ENCODE data around the gene GOLGA8F.
"Not testable (repeated sequence)": the region's sequence is repeated elsewhere in the genome, so short reads cannot be mapped to it uniquely, and the experiment has no call there.

GOLGA8F gene
- total RNA-seq = 0 reads per million in 2 donors

- not testable (repeated sequence) for DNase-seq
Observed at GRCh38 chr15:28378364-28378763, at the start of gene GOLGA8F. Gene GOLGA8F, plus strand, starts transcription at chr15:28378664. Its CDS starts 98 bp downstream, at chr15:28378762.

DNA sequence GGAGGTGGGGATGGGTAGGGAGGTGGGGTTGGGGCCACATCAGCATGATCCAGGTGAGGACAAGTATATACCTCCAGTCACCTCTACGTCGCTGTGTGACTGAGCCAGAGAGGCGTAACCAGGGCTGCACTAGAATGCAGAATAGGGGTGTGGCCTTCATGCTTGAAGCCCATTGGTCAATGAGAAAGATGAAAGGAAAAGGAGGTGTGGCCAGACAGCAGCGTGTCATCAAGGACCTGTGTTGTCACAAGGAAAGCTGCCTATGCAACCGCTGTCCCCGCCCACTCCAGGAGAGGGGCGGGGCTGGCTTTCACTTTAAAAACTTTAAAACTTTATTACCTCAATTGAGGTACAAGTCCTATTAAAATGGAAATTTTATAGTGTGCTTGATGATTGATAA, 20.5 kb upstream of the GOLGA8F start, which contains the start of gene GOLGA6L24:
TSS of gene GOLGA6L24 (minus strand) at position 101 of the 400 bp plus-strand sequence. CDS start at position 40, 61 bp downstream.
- not testable (repeated sequence) for DNase-seq

DNA sequence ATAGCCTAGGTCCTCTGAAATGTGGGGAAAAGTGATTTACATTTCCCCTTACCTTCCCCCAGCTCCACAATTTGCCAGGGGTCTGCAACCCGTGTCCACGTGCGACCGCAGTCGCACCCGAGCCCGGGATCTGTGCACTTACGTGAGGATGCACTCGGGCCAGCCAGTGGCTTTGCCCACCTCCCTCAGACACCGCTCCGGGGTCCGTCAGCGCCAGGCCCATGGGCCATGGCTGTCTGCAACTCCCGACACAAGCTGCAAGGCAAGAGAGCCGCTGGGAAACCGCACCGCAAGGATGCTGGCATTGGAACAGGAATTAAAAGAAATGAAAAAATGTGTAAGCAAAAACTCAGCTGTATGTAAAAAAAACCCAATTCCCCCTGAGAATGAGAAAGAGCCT, 13.0 kb upstream of the GOLGA8F start:
- DNase-seq = not testable (repeated sequence)

GRCh38 chr15:28380053-28380452, 1.6 kb downstream of the GOLGA8F start:
- DNase-seq = not testable (repeated sequence)

GRCh38 chr15:28396022-28396421, 17.6 kb downstream of the GOLGA8F start:
- DNase-seq = not testable (repeated sequence)

GRCh38 chr15:28402774-28403435, 24.4 kb downstream of the GOLGA8F start:
- not testable (repeated sequence) for DNase-seq

- not testable (repeated sequence) for DNase-seq
Observed at GRCh38 chr15:28420470-28420869, 42.0 kb downstream of the GOLGA8F start.

GRCh38 chr15:28435594-28435993, 57.1 kb downstream of the GOLGA8F start:
- DNase-seq = not testable (repeated sequence)
